GM06990 (cell line): ENCODE measurements around the gene GRIA1.

ENCODE experiments used
- DNase-seq: peaks from one replicate; pipeline ENCODE4 v3.0.0-alpha.2; 2011; ENCODE audit not compliant: insufficient read length; ENCODE audit errors: extremely low read depth
- H3K27me3 ChIP-seq: replicated peaks from 2 replicates; pipeline ENCODE4 v1.6.0; 2011; ENCODE audit warnings: low read length; ENCODE audit not compliant: control insufficient read depth, insufficient read depth
- H3K36me3 ChIP-seq: 2 replicates; pipeline ENCODE4 v1.5.1; 2011; ENCODE audit warnings: low read length; ENCODE audit not compliant: control insufficient read depth, insufficient read depth
- H3K4me3 ChIP-seq: replicated peaks from 2 replicates; pipeline ENCODE4 v1.5.1; 2011; ENCODE audit warnings: low read depth, mild to moderate bottlenecking, control low read depth, low read length
- TF ChIP-seq, protein P1 (sequence below): IDR thresholded peaks from 2 replicates; pipeline ENCODE4 v1.5.1; 2011; ENCODE audit warnings: low read length, control low read depth, mild to moderate bottlenecking, inconsistent platforms; ENCODE audit not compliant: insufficient read depth, poor library complexity, severe bottlenecking

The GRIA1 gene

GRCh38 chr5:153523831-153524230 is 33.4 kb downstream of the GRIA1 start:
- Histone ChIP-seq H3K36me3 (no peaks in the 10 kb centered on the region), H3K27me3 (no peaks in the 10 kb centered on the region), H3K4me3 (no peak overlapping the region)
- TF ChIP-seq, protein P1, sequence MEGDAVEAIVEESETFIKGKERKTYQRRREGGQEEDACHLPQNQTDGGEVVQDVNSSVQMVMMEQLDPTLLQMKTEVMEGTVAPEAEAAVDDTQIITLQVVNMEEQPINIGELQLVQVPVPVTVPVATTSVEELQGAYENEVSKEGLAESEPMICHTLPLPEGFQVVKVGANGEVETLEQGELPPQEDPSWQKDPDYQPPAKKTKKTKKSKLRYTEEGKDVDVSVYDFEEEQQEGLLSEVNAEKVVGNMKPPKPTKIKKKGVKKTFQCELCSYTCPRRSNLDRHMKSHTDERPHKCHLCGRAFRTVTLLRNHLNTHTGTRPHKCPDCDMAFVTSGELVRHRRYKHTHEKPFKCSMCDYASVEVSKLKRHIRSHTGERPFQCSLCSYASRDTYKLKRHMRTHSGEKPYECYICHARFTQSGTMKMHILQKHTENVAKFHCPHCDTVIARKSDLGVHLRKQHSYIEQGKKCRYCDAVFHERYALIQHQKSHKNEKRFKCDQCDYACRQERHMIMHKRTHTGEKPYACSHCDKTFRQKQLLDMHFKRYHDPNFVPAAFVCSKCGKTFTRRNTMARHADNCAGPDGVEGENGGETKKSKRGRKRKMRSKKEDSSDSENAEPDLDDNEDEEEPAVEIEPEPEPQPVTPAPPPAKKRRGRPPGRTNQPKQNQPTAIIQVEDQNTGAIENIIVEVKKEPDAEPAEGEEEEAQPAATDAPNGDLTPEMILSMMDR = no peak
- DNase-seq = no peak

DNA sequence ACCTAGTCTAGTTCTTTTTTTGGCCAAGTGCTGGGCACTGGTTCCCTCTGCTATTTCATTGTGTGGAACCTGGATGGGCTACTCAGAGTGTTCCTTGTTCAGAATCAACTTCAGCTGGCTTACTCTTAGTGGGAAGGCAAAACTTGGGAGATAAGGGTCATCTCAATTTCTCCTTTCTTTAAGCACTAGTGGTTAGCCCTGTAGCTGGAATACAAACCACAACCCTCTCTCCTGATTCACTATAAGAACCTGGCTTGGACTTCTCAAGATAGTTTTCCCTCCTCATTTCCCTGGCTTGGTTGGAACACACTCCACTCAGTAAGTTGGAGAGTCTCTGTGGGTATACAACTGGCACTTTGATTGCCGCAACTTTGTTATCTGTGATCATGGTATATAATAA is 35.1 kb downstream of the GRIA1 start:
- H3K36me3 ChIP-seq = no peaks in the 10 kb centered on the region
- TF ChIP-seq, protein P1 = no peak
- DNase-seq = no peak
- no peak overlapping the region for H3K4me3 ChIP-seq
- no peaks in the 10 kb centered on the region for H3K27me3 ChIP-seq

GRCh38 chr5:153530357-153531143 is 40.1 kb downstream of the GRIA1 start:
- H3K27me3 ChIP-seq = no peaks in the 10 kb centered on the region; the same call in 1 of the 2 replicates
- no peaks in the 10 kb centered on the region for H3K36me3 ChIP-seq
- H3K4me3 ChIP-seq = no peak overlapping the region
- DNase-seq = no peak
- TF ChIP-seq, protein P1 = no peak

DNA sequence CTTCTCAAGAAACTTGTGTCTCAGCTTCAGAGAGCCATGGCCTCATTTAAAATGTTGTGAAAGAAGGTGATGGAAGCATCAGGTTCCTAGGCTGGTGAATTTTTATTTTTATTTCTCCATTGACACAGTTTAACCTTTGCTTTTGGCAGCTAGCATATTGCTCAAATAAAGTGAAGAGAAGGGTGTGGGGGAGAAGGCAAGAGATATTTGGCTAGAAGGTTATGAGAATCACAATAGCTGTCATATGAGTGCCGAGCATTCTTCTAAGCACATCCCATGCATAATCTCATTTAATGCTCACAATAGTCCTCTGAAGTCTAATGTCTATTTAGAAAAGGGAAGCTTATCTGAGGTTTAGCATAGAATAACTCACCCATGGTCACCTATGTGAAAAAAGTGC is 43.1 kb downstream of the GRIA1 start:
- H3K27me3 ChIP-seq = no peaks in the 10 kb centered on the region; the same call in 1 of the 2 replicates
- no peaks in the 10 kb centered on the region for H3K36me3 ChIP-seq
- TF ChIP-seq, protein P1 = no peak
- no peak for DNase-seq
- H3K4me3 ChIP-seq = no peak overlapping the region

DNA sequence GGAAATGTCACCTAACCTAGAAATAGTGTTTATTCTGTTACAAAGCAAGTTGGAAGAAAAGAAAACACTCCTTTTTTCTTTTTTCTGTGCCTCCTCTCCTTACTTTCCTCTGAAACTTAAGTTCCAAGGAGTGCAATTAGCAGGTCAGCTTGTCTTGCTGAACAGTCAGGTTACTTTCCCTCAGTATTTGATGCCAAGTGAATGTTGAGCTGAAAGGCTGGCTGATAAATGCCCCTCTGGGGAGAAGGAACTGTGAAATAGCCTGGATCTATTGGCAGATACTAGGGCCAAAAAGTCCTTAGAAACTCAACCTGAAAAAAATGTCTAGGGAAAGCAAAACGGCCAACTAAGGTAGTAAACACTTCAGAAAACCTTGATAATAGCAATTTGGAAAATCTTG is 43.6 kb downstream of the GRIA1 start:
- DNase-seq = no peak
- H3K36me3 ChIP-seq = no peaks in the 10 kb centered on the region
- no peaks in the 10 kb centered on the region; the same call in 1 of the 2 replicates for H3K27me3 ChIP-seq
- TF ChIP-seq, protein P1 = no peak
- H3K4me3 ChIP-seq = no peak overlapping the region
